Inflammatory macrophage (primary cell): Measurements from ENCODE around the gene SAP25.
"Not testable (repeated sequence)": the region's sequence is repeated elsewhere in the genome, so short reads cannot be mapped to it uniquely, and the experiment has no call there.

Experiments used
- DNase-seq, 2 donors: peaks; one replicate each; pipeline ENCODE4 v3.0.0-alpha.2; 2020 to 2022

SAP25 gene

DNA sequence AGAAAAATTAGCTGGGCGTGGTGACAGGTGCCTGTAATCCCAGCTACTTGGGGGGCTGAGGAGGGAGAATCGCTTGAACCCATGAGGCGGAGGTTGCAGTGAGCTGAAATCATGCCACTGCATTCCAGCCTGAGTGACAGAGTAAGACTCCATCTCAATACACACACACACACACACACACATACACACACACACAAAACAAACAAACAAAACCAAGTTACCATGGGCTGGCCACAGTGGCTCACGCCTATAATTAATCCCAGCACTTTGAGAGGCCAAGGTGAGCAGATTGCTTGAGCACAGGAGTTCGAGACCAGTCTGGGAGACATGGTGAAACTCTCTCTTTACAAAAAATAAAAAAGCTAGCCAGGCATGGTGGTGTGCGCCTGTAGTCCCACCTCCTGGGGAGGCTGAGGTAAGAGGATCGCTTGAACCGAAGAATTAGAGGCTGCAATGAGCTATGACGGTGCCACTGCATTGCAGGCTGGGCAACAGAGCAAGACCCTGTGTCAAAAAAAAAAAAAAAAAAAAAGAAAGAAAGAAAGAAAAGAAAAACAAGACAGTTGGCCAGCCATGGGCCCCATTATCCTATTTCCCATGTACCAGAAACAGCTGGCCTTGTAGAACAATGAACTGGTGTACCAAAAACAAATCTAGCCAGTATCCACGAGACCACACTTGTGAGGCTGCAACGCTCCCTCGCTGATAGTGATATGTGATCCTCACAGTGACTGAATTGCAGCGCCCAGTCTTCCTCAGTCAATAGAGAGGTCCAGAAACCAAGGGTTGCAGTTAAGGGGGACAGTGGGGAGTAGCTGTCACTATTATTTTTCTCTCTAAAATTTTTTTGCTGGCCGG is 41.3 kb downstream of the SAP25 start:
- DNase-seq, result no peak

- not testable (repeated sequence) for DNase-seq
Measured at GRCh38 chr7:100528108-100528866, 45.4 kb downstream of the SAP25 start.

GRCh38 chr7:100523192-100523591 is 50.5 kb downstream of the SAP25 start:
- DNase-seq, result not testable (repeated sequence)
